NCI-H1048 (cell line): ENCODE data around the gene SAMD3.
"Not testable (repeated sequence)": the region's sequence is repeated elsewhere in the genome, so short reads cannot be mapped to it uniquely, and the experiment has no call there.

Source experiments
- DNase-seq: peaks from one replicate; lab custom pipeline; 2025; lab: John Stamatoyannopoulos, UW

Gene SAMD3

GRCh38 chr6:130129762-130130246 is 92.9 kb downstream of the SAMD3 start:
- no peak for DNase-seq

- DNase-seq: no peak
These were observed 94.4 kb downstream of the SAMD3 start for GRCh38 chr6:130128326-130128725.

- DNase-seq: no peak
These were observed 95.6 kb downstream of the SAMD3 start for GRCh38 chr6:130127195-130127594.

- no peak for DNase-seq
These were observed 100.5 kb downstream of the SAMD3 start for GRCh38 chr6:130122243-130122642.

- DNase-seq: no peak
These were observed 102.0 kb downstream of the SAMD3 start for GRCh38 chr6:130120731-130121130.

- DNase-seq: no peak
These were observed 103.5 kb downstream of the SAMD3 start for GRCh38 chr6:130119211-130119610.

GRCh38 chr6:130118236-130118635 is 104.5 kb downstream of the SAMD3 start:
- no peak for DNase-seq

- DNase-seq: not testable (repeated sequence)
These were observed 105.5 kb downstream of the SAMD3 start for GRCh38 chr6:130117187-130117701.

- no peak for DNase-seq
These were observed 106.5 kb downstream of the SAMD3 start for GRCh38 chr6:130116273-130116672.

GRCh38 chr6:130115036-130115435 is 107.7 kb downstream of the SAMD3 start:
- DNase-seq: no peak

- no peak for DNase-seq
These were observed 109.5 kb downstream of the SAMD3 start for GRCh38 chr6:130113201-130113710.

- DNase-seq: no peak
These were observed 111.7 kb downstream of the SAMD3 start for GRCh38 chr6:130111031-130111430.

GRCh38 chr6:130107710-130108109 is 115.0 kb downstream of the SAMD3 start:
- no peak for DNase-seq

- no peak for DNase-seq
These were observed 116.6 kb downstream of the SAMD3 start for GRCh38 chr6:130105996-130106704.

GRCh38 chr6:130099119-130099518 is 123.6 kb downstream of the SAMD3 start:
- DNase-seq: no peak

- DNase-seq: no peak
These were observed 124.4 kb downstream of the SAMD3 start for GRCh38 chr6:130098317-130098716.
